HepG2 (cell line): Measurements from ENCODE around the gene S100A4. TPM values are rescaled to one million over a fixed set of nuclear protein-coding genes. Genes with fewer than 3 reads are reported as not detected.
A peak's percentile ranks its signal among the peaks of the same experiment; 100 is the strongest.

Experiments
- CCDC6 ChIP-seq: sonication (generic); formaldehyde crosslinking; IDR thresholded peaks from 2 replicates; pipeline ENCODE4 v1.8.1; 2022; ENCODE audit warnings: mild to moderate bottlenecking, missing genetic modification reagents, moderate library complexity
- ERF ChIP-seq: IDR thresholded peaks from 2 replicates; pipeline ENCODE4 v1.6.1; 2018; ENCODE audit warnings: missing biosample characterization, missing genetic modification reagents
- KDM4B ChIP-seq: sonication (generic); formaldehyde crosslinking; IDR thresholded peaks from 2 replicates; pipeline ENCODE4 v1.4.0; 2020; ENCODE audit warnings: missing genetic modification reagents
- MAX ChIP-seq: IDR thresholded peaks from 2 replicates; pipeline ENCODE4 v1.6.1; 2012; ENCODE audit warnings: inconsistent platforms
- SRY ChIP-seq: sonication (generic); formaldehyde crosslinking; IDR thresholded peaks from 2 replicates; pipeline ENCODE4 v1.8.0; 2022; ENCODE audit warnings: mild to moderate bottlenecking, missing genetic modification reagents
- TARDBP ChIP-seq: sonication (generic); formaldehyde crosslinking; IDR thresholded peaks from 2 replicates; pipeline ENCODE4 v1.8.0; 2022; ENCODE audit warnings: mild to moderate bottlenecking, missing genetic modification reagents
- ZNF407 ChIP-seq: sonication (generic); formaldehyde crosslinking; IDR thresholded peaks from one replicate; pipeline ENCODE4 v1.5.1; 2020; ENCODE audit warnings: mild to moderate bottlenecking, missing genetic modification reagents; ENCODE audit errors: not compliant biosample characterization
- ZNF740 ChIP-seq: sonication (generic); formaldehyde crosslinking; IDR thresholded peaks from 2 replicates; pipeline ENCODE4 v1.4.0; 2020; ENCODE audit warnings: missing genetic modification reagents
- polyA plus RNA-seq, 8 experiments: library from polyadenylated mRNA; depleted of rRNA in 3 of 8; stranded (reverse) in 7 of 8; unstranded in 1 of 8; fragments of >200 nt; fragmentation: Illumina TruSeq in 4 of 8; extraction: Trizol in 4 of 8; gene quantifications; 2 replicates each; pipeline versions ENCODE4 v1.2.1 to v1.2.3, GENCODE V29; 2011 to 2016; ENCODE audit warnings: low read depth in 4 of 8, missing spikeins in 1 of 8, mixed read lengths in 1 of 8; ENCODE audit not compliant: insufficient read depth in 1 of 8
- total RNA-seq, 5 experiments: library from RNA; depleted of rRNA; stranded (reverse); fragments of >200 nt; fragmentation: Illumina TruSeq; extraction: Trizol; gene quantifications; 2 replicates each; pipeline ENCODE4 v1.2.3, GENCODE V29; 2016; ENCODE audit warnings: low read depth in 1 of 5
- TF ChIP-seq, protein P1 (sequence below): sonication (generic); formaldehyde crosslinking; IDR thresholded peaks from 2 replicates; pipeline ENCODE4 v1.8.0; 2022; ENCODE audit warnings: missing genetic modification reagents, mild to moderate bottlenecking, borderline replicate concordance
- TF ChIP-seq, protein P2 (sequence below): sonication (generic); formaldehyde crosslinking; IDR thresholded peaks from 2 replicates; pipeline ENCODE4 v1.4.0; 2020; ENCODE audit warnings: mild to moderate bottlenecking, missing genetic modification reagents

S100A4 gene
- total and polyA plus RNA-seq, 2 of the 13 experiments (the other 11 are each of a cell fraction or from before 2014, with no cell fraction given) = 12.9 to 20.2 TPM

- no peak for TF ChIP-seq ZNF407 (CRISPR knock-in tag)
- peak; percentile 64; the same call in 1 of the 2 replicates for TF ChIP-seq TARDBP
- TF ChIP-seq ERF (CRISPR knock-in tag) = 0 out of 2 replicates have a peak, but pooled peaks have one; percentile 18
- TF ChIP-seq, protein P1, sequence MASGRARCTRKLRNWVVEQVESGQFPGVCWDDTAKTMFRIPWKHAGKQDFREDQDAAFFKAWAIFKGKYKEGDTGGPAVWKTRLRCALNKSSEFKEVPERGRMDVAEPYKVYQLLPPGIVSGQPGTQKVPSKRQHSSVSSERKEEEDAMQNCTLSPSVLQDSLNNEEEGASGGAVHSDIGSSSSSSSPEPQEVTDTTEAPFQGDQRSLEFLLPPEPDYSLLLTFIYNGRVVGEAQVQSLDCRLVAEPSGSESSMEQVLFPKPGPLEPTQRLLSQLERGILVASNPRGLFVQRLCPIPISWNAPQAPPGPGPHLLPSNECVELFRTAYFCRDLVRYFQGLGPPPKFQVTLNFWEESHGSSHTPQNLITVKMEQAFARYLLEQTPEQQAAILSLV (CRISPR knock-in tag) = 0 out of 2 replicates have a peak, but pooled peaks have one; percentile 41
- peak; percentile 29; the same call in 1 of the 2 replicates for TF ChIP-seq ZNF740 (CRISPR knock-in tag)
- TF ChIP-seq CCDC6 (CRISPR knock-in tag) = no peak
- TF ChIP-seq MAX = 0 out of 2 replicates have a peak, but pooled peaks have one; percentile 32
- TF ChIP-seq, protein P2, sequence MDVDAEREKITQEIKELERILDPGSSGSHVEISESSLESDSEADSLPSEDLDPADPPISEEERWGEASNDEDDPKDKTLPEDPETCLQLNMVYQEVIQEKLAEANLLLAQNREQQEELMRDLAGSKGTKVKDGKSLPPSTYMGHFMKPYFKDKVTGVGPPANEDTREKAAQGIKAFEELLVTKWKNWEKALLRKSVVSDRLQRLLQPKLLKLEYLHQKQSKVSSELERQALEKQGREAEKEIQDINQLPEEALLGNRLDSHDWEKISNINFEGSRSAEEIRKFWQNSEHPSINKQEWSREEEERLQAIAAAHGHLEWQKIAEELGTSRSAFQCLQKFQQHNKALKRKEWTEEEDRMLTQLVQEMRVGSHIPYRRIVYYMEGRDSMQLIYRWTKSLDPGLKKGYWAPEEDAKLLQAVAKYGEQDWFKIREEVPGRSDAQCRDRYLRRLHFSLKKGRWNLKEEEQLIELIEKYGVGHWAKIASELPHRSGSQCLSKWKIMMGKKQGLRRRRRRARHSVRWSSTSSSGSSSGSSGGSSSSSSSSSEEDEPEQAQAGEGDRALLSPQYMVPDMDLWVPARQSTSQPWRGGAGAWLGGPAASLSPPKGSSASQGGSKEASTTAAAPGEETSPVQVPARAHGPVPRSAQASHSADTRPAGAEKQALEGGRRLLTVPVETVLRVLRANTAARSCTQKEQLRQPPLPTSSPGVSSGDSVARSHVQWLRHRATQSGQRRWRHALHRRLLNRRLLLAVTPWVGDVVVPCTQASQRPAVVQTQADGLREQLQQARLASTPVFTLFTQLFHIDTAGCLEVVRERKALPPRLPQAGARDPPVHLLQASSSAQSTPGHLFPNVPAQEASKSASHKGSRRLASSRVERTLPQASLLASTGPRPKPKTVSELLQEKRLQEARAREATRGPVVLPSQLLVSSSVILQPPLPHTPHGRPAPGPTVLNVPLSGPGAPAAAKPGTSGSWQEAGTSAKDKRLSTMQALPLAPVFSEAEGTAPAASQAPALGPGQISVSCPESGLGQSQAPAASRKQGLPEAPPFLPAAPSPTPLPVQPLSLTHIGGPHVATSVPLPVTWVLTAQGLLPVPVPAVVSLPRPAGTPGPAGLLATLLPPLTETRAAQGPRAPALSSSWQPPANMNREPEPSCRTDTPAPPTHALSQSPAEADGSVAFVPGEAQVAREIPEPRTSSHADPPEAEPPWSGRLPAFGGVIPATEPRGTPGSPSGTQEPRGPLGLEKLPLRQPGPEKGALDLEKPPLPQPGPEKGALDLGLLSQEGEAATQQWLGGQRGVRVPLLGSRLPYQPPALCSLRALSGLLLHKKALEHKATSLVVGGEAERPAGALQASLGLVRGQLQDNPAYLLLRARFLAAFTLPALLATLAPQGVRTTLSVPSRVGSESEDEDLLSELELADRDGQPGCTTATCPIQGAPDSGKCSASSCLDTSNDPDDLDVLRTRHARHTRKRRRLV (CRISPR knock-in tag) = no peak
- 0 out of 2 replicates have a peak, but pooled peaks have one; percentile 28 for TF ChIP-seq KDM4B
- TF ChIP-seq SRY (CRISPR knock-in tag) = no peak
These were observed 21.1 kb upstream of the S100A4 start (continued) for GRCh38 chr1:153566414-153567371.
